ENCODE measurements around the gene ZNF774. TPM values are rescaled to one million over a fixed set of nuclear protein-coding genes. Genes with fewer than 3 reads are reported as not detected.

The ZNF774 gene
- total RNA-seq, 1 experiment from 2014 or later: 4.0 TPM

DNA sequence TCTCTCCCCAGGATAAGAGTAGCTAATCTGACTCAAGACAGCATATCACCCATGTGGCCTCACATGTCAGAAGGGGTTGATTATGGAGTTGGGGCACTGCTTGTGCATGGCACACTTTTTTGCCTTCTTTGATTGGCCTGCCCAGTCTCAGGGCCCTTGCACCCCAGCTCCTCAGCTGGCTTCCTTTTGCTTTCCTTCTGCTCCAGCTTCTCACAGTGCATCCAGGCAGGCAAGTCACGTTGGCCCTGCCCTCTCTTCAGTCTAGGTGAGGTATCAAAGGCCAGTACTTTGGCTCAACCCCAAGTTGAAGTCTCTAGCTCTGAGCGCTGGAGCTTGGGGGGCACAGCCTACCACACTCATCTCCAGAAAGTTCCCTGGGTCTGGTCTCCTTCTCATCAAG is 44.4 kb upstream of the ZNF774 start:
- H3K4me1 ChIP-seq (ENCODE audit: control insufficient read depth in 1 of 2, insufficient read depth in 2 of 2, low read length in 2 of 2): no peaks in the 10 kb centered on the region; a peak in 1 of 4 replicates
- intact Hi-C loops (cut with micrococcal nuclease): no loop called here
- no peak overlapping the region for H3K9ac ChIP-seq (ENCODE audit: low read length)
- ChIA-PET RAD21 (ENCODE audit: low non-redundant PET in 1 of 2, low total read pairs in 2 of 2, uncharacterized antibody in 2 of 2, unreplicated experiment in 2 of 2) (no interaction called here), POLR2A (no interaction called here), CTCF (interaction anchor here (1.5 to 1.9 kb wide), 2 partner anchors 12 to 14 kb away, joined by 5 to 13 read pairs; no protein-coding TSS in a partner anchor)
- no peak overlapping the region for H3K27ac ChIP-seq (ENCODE audit: low read depth, low read length)
- no peak for DNase-seq (ENCODE audit: low read depth, low spot score)
- no peaks in the 10 kb centered on the region for H3K27me3 ChIP-seq (ENCODE audit: insufficient read depth, low read length)
- H4K20me1 ChIP-seq (ENCODE audit: insufficient read depth): no peaks in the 10 kb centered on the region
- TF ChIP-seq, protein P1, sequence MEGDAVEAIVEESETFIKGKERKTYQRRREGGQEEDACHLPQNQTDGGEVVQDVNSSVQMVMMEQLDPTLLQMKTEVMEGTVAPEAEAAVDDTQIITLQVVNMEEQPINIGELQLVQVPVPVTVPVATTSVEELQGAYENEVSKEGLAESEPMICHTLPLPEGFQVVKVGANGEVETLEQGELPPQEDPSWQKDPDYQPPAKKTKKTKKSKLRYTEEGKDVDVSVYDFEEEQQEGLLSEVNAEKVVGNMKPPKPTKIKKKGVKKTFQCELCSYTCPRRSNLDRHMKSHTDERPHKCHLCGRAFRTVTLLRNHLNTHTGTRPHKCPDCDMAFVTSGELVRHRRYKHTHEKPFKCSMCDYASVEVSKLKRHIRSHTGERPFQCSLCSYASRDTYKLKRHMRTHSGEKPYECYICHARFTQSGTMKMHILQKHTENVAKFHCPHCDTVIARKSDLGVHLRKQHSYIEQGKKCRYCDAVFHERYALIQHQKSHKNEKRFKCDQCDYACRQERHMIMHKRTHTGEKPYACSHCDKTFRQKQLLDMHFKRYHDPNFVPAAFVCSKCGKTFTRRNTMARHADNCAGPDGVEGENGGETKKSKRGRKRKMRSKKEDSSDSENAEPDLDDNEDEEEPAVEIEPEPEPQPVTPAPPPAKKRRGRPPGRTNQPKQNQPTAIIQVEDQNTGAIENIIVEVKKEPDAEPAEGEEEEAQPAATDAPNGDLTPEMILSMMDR (IDR thresholded peaks at IDR 0.05 in 2 of 3, conservative IDR thresholded peaks at IDR 0.05 in 1 of 3; ENCODE audit: borderline replicate concordance in 1 of 3, insufficient read depth in 1 of 3, low read depth in 2 of 3, low read length in 2 of 3): no peak
- TF ChIP-seq RAD21 (IDR thresholded peaks at IDR 0.05; ENCODE audit: low read depth): no peak
- TF ChIP-seq YY1 (IDR thresholded peaks at IDR 0.05; ENCODE audit: extremely low read depth, insufficient replicate concordance, low read depth, low read length): no peak
- no peak for TF ChIP-seq FOSL1 (IDR thresholded peaks at IDR 0.05; ENCODE audit: low read depth)
- TF ChIP-seq ZNF274 (IDR thresholded peaks at IDR 0.05; ENCODE audit: low read depth, low read length): no peak
- TF ChIP-seq TCF7L2 (IDR thresholded peaks at IDR 0.05; ENCODE audit: borderline replicate concordance, extremely low read depth, insufficient read depth, insufficient read length): no peak
- TF ChIP-seq CEBPB (IDR thresholded peaks at IDR 0.05; ENCODE audit: low read depth): no peak
- TF ChIP-seq, protein P2, sequence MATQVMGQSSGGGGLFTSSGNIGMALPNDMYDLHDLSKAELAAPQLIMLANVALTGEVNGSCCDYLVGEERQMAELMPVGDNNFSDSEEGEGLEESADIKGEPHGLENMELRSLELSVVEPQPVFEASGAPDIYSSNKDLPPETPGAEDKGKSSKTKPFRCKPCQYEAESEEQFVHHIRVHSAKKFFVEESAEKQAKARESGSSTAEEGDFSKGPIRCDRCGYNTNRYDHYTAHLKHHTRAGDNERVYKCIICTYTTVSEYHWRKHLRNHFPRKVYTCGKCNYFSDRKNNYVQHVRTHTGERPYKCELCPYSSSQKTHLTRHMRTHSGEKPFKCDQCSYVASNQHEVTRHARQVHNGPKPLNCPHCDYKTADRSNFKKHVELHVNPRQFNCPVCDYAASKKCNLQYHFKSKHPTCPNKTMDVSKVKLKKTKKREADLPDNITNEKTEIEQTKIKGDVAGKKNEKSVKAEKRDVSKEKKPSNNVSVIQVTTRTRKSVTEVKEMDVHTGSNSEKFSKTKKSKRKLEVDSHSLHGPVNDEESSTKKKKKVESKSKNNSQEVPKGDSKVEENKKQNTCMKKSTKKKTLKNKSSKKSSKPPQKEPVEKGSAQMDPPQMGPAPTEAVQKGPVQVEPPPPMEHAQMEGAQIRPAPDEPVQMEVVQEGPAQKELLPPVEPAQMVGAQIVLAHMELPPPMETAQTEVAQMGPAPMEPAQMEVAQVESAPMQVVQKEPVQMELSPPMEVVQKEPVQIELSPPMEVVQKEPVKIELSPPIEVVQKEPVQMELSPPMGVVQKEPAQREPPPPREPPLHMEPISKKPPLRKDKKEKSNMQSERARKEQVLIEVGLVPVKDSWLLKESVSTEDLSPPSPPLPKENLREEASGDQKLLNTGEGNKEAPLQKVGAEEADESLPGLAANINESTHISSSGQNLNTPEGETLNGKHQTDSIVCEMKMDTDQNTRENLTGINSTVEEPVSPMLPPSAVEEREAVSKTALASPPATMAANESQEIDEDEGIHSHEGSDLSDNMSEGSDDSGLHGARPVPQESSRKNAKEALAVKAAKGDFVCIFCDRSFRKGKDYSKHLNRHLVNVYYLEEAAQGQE (IDR thresholded peaks at IDR 0.05; ENCODE audit: low read depth): no peak
- no peak for TF ChIP-seq SP1 (IDR thresholded peaks at IDR 0.05; ENCODE audit: low read depth)
- TF ChIP-seq, protein P3, sequence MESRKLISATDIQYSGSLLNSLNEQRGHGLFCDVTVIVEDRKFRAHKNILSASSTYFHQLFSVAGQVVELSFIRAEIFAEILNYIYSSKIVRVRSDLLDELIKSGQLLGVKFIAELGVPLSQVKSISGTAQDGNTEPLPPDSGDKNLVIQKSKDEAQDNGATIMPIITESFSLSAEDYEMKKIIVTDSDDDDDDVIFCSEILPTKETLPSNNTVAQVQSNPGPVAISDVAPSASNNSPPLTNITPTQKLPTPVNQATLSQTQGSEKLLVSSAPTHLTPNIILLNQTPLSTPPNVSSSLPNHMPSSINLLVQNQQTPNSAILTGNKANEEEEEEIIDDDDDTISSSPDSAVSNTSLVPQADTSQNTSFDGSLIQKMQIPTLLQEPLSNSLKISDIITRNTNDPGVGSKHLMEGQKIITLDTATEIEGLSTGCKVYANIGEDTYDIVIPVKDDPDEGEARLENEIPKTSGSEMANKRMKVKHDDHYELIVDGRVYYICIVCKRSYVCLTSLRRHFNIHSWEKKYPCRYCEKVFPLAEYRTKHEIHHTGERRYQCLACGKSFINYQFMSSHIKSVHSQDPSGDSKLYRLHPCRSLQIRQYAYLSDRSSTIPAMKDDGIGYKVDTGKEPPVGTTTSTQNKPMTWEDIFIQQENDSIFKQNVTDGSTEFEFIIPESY (IDR thresholded peaks at IDR 0.05; ENCODE audit: extremely low read depth, insufficient replicate concordance, low read length): no peak
- no peak for TF ChIP-seq EGR1 (IDR thresholded peaks at IDR 0.05; ENCODE audit: low read depth)
- no peak for TF ChIP-seq ELF1 (IDR thresholded peaks at IDR 0.05; ENCODE audit: borderline replicate concordance, low read depth)
- no peak for TF ChIP-seq JUND (IDR thresholded peaks at IDR 0.05)
- no peak for TF ChIP-seq EZH2 (IDR thresholded peaks at IDR 0.05)
- no peak for TF ChIP-seq CBX3 (IDR thresholded peaks at IDR 0.05; ENCODE audit: low read depth)
- TF ChIP-seq, protein P4, sequence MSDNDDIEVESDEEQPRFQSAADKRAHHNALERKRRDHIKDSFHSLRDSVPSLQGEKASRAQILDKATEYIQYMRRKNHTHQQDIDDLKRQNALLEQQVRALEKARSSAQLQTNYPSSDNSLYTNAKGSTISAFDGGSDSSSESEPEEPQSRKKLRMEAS (IDR thresholded peaks at IDR 0.05): no peak
- no peak for TF ChIP-seq SIN3A (IDR thresholded peaks at IDR 0.05; ENCODE audit: low read depth)
- TF ChIP-seq EZH2phosphoT487 (IDR thresholded peaks at IDR 0.05; ENCODE audit: borderline replicate concordance): no peak
- H3K36me3 ChIP-seq (ENCODE audit: control insufficient read depth in 1 of 2, insufficient read depth in 2 of 2, low read length in 2 of 2): no peaks in the 10 kb centered on the region
- no peaks in the 10 kb centered on the region for H3K9me3 ChIP-seq (ENCODE audit: control insufficient read depth in 1 of 2, insufficient read depth in 1 of 2, low read depth in 1 of 2, low read length in 2 of 2)
- no TSS peak for BruUV-seq (replicated peaks)
- no peak for ATAC-seq
- no peak overlapping the region for H2AFZ ChIP-seq (ENCODE audit: low read depth, low read length, poor library complexity, severe bottlenecking)
- H3K4me2 ChIP-seq (ENCODE audit: low read length): no peak overlapping the region
- H3K79me2 ChIP-seq (ENCODE audit: insufficient read depth, low read length): no peaks in the 10 kb centered on the region
- H3K9me2 ChIP-seq (ENCODE audit: insufficient read depth): no peaks in the 10 kb centered on the region
- no peak overlapping the region for H3K4me3 ChIP-seq (replicated peaks in 1 of 2; ENCODE audit: low read depth in 1 of 2, low read length in 2 of 2)
